CD1c-positive myeloid dendritic cell (primary cell): ENCODE measurements around the gene BCAP29.

ENCODE experiments used
- DNase-seq: peaks from one replicate; pipeline ENCODE4 v3.0.0-alpha.2; 2016; ENCODE audit errors: extremely low spot score

The BCAP29 gene

DNA sequence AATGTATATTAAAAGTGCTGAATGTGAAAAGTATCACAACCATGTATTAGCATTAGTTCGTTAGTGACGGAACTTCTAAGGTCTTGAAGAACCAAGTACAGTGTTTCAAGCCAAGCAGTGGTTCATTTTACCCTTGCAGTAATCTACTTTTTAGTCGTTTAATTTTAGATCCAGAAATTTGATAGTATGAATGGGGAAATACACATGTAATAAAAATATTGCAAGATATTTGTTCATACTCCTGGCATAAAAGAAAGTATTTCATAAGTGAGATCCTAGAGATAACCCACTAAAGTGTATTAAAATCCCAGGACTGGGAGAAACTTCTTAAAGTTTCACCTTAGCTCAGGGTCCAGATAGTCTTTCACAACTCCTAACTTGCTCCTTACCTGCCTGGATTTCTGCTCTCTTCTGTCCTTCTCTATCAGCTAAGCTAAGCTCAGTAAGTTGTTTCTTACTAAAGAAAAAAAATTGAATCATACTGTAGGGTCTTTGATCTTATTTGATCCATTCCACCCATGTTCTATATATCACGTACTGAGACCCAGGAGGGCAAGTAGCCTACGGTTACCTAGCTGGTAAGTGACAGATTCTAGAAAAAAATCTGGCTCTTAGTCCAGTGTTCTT, 1.5 kb downstream of the BCAP29 start:
- no peak for DNase-seq

DNA sequence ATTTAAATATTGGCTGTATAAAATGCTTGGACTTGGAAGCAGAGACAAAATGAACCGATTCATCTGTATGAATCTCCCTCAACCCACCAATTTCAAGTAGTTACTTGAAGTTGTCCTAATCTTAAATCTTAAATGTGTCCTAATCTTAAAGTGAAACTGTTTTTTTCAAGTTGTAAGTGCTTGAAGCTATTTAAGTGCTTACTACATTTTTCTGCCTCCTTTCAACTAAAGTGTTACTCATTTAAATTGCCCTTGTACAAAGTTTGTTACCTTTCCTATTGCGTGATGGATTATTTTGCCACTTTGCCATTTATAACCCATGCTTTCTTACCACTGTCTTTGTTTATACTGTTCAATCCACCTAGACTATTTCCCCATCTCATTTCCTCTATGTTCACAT, 2.8 kb downstream of the BCAP29 start:
- no peak for DNase-seq

DNA sequence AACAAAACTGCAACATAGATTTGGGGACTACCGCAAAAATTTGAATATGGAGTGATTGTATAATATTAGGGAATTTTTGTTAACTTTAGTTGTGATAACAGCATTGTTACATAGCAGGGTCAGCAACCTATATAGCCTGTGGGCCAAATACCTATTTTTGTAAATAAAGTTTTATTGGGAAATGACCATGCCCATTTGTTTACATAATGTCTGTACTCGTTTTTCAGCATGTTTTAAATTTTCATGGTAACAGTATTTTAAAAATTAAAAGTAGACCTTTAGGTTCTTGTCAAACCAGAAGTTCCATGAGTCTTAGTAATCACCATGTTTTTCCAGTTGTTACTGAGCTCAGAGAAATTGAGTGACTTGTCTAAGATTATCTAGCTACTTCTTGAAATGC, 4.7 kb downstream of the BCAP29 start:
- DNase-seq: no peak

DNA sequence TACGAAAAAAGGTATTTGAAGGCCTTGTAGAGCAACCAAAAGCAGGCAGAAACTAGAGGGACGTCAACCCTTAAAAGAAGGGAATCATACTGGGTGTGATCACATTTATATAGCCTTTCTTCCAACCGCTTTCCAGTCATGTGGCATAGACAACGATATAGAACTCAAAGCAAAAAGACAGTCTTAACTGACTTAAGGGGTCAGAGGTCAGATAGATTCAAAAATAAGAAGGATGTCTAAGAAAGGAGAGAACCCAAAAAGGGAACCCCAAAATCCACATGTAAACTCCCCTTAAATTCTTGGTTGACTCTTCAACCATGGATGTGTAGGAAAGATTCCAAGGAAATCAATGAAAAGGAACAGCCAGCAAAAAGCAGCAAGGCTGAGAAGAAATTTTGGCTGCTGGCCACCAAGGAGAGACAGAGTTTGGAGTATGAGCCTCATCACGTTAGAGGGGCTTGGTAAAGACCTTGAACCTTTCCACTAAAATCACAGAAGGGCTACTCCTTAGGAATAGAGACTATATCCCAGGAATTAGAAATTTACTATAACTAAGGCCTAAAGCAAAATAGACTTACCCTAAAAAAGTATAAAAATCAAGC, 8.6 kb downstream of the BCAP29 start:
- no peak for DNase-seq

DNA sequence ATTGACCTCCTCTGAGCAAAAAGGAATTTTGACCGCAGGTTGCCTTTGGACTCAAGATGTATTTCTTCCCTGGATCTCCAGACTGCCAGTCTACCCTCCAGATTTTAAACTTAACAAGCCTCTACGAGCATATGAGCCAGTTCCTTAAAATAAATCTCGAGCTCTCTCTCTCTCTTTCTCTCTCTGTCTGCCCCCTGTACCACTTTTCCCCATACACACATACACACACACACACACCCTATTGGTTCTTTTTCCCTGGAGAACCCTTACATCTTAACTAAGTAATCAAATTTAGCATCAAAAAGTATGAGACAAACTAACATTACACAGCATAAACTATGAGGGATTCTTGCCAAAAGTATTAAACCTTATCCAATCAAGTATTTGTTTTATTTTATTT, 11.4 kb downstream of the BCAP29 start:
- DNase-seq: no peak

DNA sequence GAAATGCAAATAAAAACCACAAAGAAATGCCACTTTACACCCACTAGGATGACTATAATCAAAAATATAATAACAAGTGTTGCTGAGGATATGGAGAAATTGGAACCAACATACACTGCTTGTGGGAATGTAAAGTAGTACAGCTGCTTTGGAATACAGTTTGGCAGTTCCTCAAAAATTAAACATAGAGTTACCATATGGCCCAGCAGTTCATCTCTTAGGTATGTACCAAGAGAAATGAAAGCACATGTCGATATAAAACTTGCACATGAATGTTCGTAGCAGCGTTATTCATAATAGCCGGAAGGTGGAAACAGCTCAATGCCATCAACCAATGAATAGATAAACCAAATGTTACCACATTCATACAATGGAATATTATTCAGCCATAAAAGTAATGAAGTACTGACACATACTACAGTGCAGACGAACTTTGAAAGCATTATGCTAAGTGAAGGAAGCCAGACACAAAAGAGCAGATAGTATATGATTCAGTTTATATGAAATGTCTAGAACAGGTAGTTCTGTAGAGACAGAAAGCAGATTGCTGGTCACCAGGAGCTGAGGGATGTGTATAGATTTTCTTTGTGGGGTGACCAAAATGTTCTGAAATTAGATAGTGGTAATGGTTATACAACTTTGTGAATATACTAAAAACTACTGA, 12.4 kb downstream of the BCAP29 start:
- DNase-seq: no peak

DNA sequence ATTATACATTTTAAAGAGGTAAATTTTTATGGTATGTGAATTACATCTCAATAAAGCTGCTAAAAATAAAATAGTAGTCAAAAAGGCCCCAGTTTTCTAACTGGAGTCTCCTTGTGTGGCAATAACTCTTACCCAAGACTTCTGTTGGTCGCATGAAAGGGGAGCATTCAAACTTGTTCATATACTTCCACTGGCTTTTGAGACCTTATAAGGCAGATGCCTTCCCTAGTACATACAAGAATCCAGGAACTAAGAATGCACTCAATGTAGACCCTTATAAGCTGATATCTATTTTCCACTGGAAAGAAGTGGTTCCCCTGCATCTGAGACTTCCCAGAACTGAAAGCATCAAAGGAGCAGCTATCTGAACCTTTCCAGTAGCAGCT, 13.0 kb downstream of the BCAP29 start:
- no peak for DNase-seq

DNA sequence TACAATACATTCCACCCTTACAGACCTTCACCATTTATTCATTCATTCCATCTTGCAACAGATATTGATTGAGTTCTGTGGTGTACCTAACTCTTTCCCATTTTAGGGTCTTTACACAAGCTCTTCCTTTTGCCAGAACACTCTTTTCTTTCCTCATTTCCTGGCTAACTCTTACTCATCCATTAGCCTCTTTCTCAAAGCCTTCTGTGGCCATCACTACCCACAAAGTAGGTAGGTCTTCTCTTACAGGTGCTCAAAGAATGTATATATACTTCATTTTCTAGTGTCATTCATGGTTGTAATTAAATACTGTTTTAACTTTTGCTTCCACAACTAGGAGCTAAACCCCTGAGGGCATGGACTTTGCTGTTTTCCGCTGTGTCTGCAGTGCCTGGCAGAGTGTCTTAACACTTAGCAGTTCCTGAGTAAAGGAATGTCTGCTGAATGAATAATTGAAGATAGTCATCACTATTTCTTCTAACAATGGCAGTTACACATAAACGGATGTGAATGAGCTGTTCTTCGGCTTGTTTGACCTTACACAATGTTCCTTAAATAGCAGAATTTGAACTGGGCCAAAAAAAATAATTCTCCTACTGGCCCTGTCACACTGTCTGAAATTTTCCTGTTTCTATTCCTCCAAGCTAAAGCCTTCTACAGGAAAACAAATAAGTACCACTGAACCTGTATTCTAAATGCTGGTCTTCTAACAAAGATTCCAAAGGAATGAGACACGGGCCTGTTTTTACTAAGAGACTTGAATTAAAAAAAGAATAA, 15.1 kb downstream of the BCAP29 start:
- DNase-seq: no peak

DNA sequence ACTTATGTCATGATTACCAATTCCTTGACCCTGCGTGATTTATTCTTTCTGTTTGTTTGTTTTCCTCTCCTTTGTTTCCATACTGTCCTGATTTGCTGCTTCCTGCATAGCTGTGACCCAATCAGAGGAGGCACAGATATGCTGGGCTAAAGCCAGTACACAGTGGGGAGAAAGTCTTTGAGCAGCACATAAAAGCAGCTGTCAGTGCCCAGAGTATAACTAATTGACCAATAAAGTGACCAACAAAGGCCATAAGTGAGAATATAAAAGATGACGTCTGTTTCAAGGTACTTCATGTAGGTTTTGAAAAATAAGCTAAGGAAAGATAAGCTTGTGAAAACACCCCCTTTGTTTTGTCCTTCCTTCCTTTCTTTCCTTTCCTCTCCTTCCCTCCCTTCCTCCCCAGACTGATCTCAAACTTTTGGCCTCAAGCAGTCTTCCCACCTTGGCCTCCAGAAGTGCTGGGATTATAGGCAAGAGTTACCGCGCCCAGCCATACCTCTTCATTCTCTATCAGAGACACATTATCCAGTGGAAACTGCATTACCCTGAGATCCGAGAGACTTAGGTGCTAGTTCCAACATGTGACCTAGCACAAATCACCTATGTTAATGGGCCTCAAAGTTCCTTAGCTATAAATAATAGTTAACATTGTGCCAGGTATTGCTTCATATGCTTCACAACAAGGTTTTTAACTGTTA, 17.0 kb downstream of the BCAP29 start:
- no peak for DNase-seq

DNA sequence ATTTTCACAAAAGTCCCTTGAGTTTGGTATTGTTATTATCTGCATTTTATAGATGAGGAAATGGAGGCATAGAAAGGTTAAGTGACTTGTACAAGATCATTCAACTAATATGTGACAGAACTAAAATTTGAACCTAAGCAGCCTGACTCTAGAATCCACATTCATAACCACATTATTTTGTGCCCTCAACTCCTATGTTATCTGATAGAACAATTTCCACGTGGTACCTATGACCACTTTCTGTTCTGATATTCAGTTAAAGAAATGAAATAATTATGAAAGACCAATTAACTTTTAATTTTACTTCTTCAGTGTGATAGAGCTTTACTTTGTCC, 17.5 kb downstream of the BCAP29 start:
- no peak for DNase-seq

DNA sequence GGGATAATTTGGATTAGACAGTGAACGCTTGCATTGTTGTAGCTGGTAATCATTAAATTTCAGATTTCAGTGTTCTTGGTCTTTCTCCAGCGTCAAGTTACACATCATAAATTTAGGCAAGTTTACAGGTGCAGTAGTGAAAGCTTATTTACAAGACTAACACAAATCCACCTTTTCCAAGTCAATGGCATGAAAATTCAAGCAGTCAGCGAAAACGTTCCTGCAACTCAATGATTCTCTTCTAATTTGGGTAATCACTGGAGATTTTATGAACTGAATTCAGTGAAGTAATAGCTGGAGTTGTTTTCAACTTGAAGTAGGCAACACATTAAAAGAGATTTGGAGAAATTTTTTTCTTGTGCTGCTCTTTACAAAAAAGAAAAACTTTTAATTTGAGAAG, 17.9 kb downstream of the BCAP29 start:
- DNase-seq: no peak

DNA sequence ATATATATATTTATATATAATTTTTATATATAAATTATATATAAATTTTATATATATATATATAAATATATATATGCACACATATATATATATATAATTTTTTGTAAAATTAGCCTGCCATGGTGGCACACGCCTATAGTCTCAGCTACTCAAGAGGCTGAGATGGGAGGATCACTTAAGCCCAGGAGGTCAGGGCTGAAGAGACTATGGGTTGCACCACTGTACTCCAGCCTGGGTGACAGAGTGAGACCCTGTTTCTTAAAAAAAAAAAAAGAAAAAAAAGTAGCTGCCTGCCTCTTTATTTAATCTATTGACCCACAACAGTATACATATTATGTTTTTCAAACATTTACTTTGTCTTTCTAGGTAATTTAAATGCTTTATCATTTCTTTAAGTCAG, 19.2 kb downstream of the BCAP29 start:
- DNase-seq: no peak

DNA sequence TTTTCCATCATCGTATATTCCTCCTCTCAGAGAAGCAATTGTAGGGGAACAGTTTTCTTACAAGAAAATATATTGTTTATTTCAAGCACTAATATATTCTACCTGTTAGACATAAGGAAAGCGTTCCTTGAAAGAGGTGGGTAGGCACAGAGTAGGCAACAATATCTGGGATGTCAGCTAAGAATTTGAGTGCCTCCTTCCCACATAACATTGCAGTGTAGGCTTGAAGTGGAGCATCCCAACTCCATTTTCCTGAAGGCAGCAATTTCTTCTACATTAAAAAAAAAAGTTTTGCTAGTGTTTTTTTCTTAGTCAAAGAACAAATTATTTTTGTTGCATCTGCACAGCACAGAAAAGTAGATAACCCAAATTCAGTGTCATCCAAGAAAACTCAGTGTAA, 20.8 kb downstream of the BCAP29 start:
- DNase-seq: no peak

DNA sequence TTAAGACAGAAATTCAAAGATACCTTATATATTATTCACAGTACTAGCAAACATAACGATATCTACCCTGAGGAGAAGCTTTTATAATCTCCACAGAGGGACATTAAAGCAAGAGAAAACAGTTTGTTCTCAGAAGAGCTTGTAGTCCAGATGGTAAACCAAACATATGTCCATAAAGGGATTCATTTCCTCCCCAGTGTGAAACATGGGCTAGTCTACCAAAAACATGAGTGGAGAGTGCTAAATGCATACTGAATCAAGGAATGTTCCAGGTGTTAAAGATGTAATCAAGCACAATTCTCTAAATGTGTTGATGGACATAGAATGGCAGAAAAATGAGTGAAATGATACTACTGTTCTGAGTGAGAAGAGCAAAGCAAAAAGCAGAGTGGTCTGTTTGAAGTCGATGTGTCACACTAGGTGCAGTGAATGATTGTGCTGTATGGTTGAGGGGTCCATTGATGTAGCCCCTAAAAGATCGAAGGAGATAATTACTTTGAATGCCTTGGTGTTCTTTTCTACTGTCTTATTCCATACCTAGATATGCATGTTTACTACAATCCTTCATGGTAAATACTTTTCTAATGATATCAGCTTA, 25.3 kb downstream of the BCAP29 start:
- no peak for DNase-seq

DNA sequence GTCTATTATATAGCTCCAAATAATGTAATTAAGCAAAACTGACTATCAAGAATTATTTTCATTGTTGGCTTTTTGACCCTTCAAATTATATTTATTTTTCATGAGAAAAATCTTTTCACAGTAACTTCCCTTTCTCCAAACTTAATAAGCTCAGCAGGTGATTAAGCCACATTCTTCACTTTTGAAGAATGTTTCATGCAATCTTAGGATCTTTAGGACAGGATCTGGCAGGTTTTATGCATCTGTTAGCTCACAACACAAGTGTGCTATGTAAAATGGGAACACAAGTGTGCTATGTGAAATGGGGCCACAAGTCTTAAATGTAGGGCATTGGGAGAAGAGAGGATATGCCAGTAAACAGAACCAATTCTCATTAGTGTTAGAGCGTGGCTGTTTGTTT, 26.3 kb downstream of the BCAP29 start:
- DNase-seq: no peak

DNA sequence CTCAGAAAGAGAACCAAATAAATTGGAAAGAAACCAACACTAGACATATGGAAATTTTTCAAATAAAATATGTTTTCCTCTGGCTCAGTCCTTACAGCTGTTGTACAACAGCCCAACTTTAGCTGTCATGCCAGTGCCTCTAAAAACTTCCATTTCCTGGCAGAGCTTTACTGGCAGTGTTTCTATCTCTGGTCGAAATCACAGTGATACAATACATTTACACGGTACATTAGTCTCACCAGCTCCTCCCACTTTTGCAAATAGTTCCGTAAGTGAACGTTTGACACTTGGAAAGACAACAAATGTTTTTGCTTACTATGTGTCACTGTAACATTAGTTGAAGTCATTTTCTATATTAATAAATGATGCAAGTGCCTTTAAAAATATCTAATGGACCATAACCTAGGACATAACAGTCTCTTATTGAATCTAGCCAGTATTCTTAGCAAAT, 29.8 kb downstream of the BCAP29 start:
- DNase-seq: no peak

DNA sequence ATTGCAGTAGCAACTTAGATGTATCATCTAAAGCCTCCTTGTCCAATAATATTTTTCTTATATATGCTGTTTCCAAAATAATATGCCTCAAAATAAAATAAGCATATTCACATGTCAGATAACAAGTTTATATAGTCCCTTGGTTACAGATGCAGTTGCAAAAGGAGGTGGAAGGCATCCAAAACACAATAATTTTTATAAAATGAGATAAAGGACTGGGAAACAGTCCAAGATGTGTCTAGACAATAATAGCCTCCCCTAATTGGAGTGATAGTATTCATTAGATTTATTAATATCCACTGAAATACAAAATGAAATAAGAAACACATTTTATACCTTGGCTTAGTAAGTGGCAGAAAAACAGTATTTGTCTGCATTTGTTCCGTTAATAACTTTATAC, 30.3 kb downstream of the BCAP29 start:
- DNase-seq: no peak

DNA sequence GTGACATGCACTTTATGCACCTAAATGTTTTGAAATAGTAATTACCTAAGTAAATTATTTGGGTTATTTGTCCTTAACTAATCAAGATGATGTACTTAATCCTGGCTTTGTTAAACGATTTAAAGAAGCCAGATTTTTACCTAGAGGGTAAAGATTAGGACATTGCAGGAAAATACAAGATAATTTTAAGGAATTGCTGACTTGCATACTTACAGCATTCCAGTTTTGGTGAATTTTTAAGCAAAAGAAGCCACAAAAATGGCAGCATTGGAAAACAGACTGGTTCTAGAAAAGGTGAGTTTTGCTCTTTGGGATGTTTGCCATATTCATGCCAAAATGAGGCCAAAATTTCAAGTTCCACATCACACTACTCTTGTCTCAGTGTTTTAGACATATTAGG, 33.4 kb downstream of the BCAP29 start:
- DNase-seq: no peak

DNA sequence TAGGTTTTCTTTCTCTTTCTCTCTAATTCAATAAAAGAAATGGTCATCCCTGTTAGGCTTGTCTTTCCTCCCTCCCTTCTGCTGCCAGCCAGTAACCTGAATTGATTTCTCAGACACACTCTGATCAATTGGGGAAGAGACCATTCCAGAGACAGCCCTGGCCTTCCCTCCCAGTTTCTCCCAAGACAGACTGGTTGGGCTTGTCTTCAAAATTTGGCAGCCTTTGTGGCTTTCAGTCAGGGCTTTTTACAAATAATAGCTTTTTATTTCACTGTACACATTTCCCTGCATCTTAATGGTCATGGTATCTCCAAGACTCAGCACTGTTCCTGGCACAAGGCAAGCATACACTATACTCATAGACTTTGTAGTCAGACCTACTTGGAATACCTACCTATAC, 33.9 kb downstream of the BCAP29 start:
- no peak for DNase-seq

DNA sequence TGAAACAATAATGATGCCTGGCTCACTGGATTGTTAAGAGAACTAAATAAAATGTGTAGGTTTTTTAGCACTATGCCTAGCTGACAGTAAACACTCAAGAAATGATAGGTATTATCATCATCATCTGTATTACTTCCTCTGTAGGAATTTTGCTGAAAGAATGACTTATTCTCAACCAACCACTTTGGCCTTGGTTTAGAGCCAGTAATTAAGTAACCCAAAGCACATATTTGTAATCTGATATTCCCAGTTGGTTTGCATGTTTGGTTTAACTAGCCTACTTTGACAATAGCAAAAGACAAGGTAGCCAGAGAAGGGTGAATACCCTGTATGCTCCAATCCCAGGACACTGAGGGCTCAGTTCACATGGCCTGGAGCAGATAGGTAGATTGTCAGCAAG, 34.4 kb downstream of the BCAP29 start:
- DNase-seq: no peak

DNA sequence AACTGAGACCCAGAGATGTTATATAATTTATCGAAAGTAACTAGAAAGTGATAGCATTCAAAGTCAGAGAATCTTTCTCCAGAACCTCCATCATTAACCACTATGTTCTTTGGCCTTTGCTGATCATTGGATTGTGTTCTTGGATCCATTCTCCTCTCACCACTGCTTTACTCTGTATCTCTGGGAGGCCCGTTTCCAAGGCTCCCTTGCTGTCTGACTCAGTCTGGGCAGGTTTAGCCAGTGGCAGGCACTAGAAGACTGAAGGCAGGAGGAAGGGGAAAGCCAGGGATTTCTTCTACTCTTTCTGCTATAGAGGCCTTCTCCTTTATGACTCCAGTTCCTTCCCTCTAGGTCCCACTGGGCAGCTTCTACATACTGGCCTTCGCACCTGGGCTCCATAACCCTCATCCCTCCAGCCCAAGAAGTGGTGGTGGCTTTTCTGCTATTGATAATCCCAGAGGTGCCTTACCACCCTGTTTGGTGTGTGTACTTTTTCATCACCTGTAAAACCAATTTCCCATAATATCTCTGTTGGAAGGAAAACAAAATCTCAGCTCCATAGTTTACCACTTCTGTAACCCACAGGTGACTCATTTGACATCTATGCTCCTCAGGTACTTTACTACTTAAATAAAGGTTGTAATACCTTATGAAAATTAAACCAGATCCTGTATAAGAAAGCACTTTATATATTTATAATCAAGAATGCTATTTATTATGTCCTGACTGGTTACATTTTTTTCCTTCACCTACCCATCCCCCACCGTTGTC, 36.0 kb downstream of the BCAP29 start:
- no peak for DNase-seq
